Mononuclear cell (primary cell): ENCODE data around the gene UST. TPM values are rescaled to one million over a fixed set of nuclear protein-coding genes. Genes with fewer than 3 reads are reported as not detected.

Experiments used
- H3K27me3 ChIP-seq: 2 replicates; pipeline ENCODE4 v1.6.0; 2011; ENCODE audit warnings: low read length, control low read depth; ENCODE audit not compliant: insufficient read depth
- H3K4me1 ChIP-seq: 2 replicates; pipeline ENCODE4 v1.5.1; 2011; ENCODE audit warnings: mild to moderate bottlenecking, low read length, control low read depth; ENCODE audit not compliant: insufficient read depth
- H3K4me3 ChIP-seq: 2 replicates; pipeline ENCODE4 v1.5.1; 2011; ENCODE audit warnings: mild to moderate bottlenecking, low read length, moderate library complexity
- H3K9me3 ChIP-seq: 2 replicates; pipeline ENCODE4 v1.5.1; 2011; ENCODE audit warnings: low read depth, mild to moderate bottlenecking, control low read depth, low read length
- total RNA-seq: library from RNA; depleted of rRNA; stranded (reverse); fragments of >200 nt; gene quantifications from one replicate; pipeline ENCODE4 v1.2.3, GENCODE V29; 2012

UST gene
- total RNA-seq, 1 donor, result 1.5 TPM

GRCh38 chr6:149065121-149065520 lies 318.3 kb downstream of the UST start:
- no peaks in the 10 kb centered on the region for H3K9me3 ChIP-seq
- no peaks in the 10 kb centered on the region for H3K27me3 ChIP-seq
- peaks cover 45% of the 10 kb centered on the region for H3K4me1 ChIP-seq
- no peak overlapping the region for H3K4me3 ChIP-seq

DNA sequence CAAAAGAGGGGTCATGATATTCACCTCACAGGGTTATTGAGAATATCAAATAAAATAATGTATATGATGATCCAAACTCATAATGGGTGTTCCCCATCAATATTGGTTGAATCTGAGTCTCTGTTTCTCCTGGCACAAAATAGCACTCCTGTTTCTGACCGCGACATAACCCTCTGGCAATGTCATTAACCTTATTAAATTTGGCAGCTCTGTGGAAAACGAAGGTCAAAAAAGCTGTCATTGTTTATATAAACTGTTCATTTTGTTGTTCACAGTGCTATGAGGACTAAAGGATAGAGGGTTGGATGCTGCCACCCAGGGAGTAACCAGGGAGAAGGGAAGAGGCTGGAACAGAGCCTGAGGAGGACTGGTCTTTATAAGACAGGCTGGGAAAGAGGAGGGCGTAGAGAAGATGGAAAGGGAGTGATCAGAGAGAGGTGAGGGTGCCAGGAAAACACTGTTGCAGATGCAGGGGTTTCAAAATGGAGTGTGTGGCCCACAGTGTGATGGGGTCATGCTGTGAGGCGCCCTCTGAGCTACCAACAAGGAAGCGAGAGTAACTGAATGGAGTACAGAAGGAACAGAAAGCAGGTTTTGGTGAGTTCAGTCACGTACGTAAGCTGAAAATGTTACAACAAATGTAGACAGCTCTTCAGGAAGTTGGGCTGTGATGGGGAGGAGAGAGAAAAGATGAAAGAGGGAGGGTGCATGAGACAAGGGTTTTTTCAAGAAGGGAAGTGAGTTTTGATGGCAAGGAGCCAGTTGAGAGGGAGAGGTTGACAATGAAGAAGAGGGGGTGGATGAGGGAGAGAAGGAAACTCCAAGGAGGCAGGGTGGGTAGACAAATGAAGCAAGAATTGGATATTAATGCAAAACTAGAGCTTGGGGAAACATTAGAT lies 319.1 kb downstream of the UST start:
- Histone ChIP-seq H3K27me3 (no peaks in the 10 kb centered on the region), H3K4me3 (no peak overlapping the region), H3K9me3 (no peaks in the 10 kb centered on the region), H3K4me1 (peaks cover 37% of the 10 kb centered on the region)

- H3K9me3 ChIP-seq, result no peaks in the 10 kb centered on the region
- no peak overlapping the region for H3K4me3 ChIP-seq
- no peaks in the 10 kb centered on the region for H3K27me3 ChIP-seq
- peaks cover 8% of the 10 kb centered on the region for H3K4me1 ChIP-seq
These were observed 325.2 kb downstream of the UST start for GRCh38 chr6:149071997-149072396.

DNA sequence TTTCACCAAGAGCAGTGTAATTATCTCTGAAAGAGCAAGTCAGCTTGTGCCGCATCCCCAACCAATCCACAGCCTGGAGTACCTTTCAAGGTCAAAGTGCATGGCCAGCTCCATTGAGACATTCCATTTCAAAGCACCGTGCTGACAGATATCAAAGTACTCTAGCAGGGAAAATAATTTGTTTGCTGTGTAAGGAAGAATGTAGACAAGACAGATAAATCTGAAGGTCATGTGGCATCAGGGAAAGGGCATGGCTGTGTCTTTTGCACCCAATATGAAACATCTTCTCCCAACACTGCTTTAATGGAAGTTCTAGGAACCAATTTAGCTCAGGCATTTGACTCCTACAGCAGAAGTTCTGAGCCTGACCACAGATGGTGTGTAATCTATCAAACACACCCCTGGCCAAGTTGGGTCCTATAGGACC lies 328.0 kb downstream of the UST start:
- Histone ChIP-seq H3K27me3 (no peaks in the 10 kb centered on the region), H3K4me3 (no peak overlapping the region), H3K4me1 (peaks cover 9% of the 10 kb centered on the region), H3K9me3 (no peaks in the 10 kb centered on the region)

DNA sequence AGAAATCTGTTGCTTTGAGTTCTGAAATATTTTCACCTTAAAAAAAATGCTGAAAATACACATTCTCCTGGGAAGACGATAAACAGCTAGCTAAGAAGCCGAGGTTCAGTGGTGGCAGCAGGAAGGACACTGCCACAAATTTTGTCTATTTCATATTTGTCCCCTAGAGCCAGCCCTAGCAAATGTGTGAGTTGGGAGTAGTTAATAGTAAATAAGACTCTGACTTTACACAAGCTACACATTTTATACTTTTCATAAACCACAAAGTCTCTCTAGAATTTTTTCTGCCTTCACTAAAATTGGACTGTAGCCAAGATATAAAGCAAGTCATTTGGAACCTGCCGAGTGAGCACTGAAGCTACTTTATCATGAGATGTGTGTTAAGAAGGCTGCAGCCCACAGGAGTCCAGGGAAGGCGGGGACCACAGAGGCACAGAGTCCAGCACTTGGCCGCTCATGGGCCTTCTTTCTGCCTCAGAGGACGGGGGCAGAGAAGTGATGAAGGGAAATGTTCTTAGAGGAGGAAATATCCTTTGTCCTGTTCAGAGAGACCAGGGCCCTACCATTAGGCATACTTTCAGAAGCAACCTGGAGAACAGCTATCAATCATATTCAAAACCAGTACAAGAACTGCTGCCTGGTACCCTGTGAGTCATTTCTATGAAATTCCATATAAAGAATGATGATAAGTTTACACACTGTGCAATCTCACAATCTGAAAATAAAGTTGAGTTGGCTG lies 329.0 kb downstream of the UST start:
- Histone ChIP-seq H3K4me1 (peaks cover 12% of the 10 kb centered on the region), H3K9me3 (no peaks in the 10 kb centered on the region), H3K27me3 (no peaks in the 10 kb centered on the region), H3K4me3 (no peak overlapping the region)

DNA sequence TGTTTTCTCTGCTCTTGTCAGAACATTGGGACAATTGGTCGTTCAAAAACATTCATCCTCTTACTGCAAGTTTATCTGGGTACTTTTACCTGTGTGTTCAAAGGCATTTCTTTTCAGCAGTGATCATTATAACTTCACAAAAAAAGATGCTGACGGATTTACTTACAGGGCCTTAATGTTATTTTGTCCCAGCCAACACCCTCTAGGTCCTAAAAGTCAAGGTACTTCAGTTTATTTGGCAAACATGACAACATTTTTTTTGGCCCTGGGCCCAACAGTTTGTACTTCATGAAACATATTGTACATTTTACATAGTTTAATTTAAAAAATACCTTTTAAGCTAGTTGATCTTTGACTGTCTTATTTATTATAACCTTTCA lies 329.5 kb downstream of the UST start:
- Histone ChIP-seq H3K4me3 (no peak overlapping the region), H3K4me1 (peaks cover 12% of the 10 kb centered on the region), H3K27me3 (no peaks in the 10 kb centered on the region), H3K9me3 (no peaks in the 10 kb centered on the region)

GRCh38 chr6:149077208-149077607 lies 330.4 kb downstream of the UST start:
- H3K27me3 ChIP-seq, result no peaks in the 10 kb centered on the region
- H3K9me3 ChIP-seq, result no peaks in the 10 kb centered on the region
- H3K4me3 ChIP-seq, result no peak overlapping the region
- H3K4me1 ChIP-seq, result peaks cover 12% of the 10 kb centered on the region

GRCh38 chr6:149078211-149078782 lies 331.5 kb downstream of the UST start:
- no peaks in the 10 kb centered on the region for H3K27me3 ChIP-seq
- no peaks in the 10 kb centered on the region for H3K9me3 ChIP-seq
- peaks cover 17% of the 10 kb centered on the region for H3K4me1 ChIP-seq
- H3K4me3 ChIP-seq, result no peak overlapping the region

DNA sequence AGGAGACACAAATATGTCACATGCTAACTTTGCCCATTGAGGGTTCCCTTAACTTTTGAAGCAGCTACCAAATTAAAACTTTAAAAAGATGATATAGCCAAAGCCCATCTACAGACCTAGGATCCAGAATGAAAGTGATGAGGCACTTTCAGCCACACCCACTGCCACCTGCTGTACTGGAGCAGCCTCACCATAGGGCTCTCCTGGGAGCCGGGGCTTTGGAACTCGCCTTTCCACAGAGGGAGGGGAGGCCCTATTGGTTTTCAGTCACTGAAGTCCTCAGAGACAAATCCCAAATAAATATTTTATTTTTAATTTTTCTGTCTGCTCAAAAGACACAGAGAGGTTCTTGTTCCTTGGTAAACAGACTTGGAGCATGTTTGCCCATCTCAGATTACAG lies 332.6 kb downstream of the UST start:
- Histone ChIP-seq H3K4me1 (peaks cover 17% of the 10 kb centered on the region), H3K4me3 (no peak overlapping the region), H3K27me3 (no peaks in the 10 kb centered on the region), H3K9me3 (no peaks in the 10 kb centered on the region)

DNA sequence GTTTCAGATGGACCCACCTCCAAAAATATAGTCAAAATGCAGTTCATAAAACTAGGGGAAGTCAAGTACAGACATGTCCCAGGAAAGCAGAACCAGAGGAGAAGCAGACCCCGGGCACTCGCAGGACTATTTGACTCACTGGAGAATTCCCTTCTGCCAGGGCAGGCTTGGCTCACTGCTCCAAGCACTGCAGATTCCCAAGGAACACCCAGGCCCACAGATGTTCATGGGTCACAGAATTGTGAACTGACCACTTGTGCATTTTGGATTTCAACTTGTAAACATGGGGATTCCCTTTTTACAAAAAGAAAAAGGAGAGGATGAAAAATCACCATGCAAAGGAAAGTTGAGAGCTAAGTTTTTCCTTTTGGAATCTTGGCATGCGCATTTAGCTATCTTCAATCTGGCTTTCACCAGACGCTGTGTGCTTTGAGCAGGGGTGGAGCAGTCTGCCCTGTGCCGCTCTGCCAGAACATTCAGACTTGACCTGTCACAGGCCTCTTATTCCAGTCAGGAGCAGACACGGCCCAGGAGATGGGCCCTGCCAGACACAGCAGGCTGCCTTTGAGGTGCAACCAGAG lies 333.2 kb downstream of the UST start:
- peaks cover 17% of the 10 kb centered on the region for H3K4me1 ChIP-seq
- H3K27me3 ChIP-seq, result no peaks in the 10 kb centered on the region
- no peaks in the 10 kb centered on the region for H3K9me3 ChIP-seq
- H3K4me3 ChIP-seq, result no peak overlapping the region

GRCh38 chr6:149080511-149080910 lies 333.7 kb downstream of the UST start:
- H3K4me3 ChIP-seq, result no peak overlapping the region
- H3K27me3 ChIP-seq, result no peaks in the 10 kb centered on the region
- peaks cover 17% of the 10 kb centered on the region for H3K4me1 ChIP-seq
- H3K9me3 ChIP-seq, result no peaks in the 10 kb centered on the region

GRCh38 chr6:149081281-149081680 lies 334.5 kb downstream of the UST start:
- Histone ChIP-seq H3K9me3 (no peaks in the 10 kb centered on the region), H3K27me3 (no peaks in the 10 kb centered on the region), H3K4me3 (no peak overlapping the region), H3K4me1 (peaks cover 15% of the 10 kb centered on the region)

DNA sequence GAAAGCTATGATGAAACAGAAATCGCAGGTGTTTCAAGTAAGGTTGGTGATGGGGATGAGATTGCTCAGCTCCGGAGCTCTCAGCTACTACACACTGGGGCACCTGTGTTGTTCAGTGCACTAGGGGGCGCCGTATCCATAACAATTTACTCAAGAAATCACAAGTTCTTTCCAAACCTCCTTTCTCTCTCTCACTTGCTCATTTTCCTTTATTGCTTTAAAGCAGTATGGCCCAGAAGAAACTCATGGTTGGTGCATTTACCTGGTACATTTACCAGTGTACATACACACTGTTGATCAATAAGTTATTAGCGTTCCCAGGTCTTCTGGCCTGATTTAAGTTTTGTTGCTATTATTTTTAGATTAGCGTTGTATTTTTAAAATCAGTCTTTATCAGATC lies 335.5 kb downstream of the UST start:
- Histone ChIP-seq H3K4me1 (peaks cover 15% of the 10 kb centered on the region), H3K27me3 (no peaks in the 10 kb centered on the region), H3K9me3 (no peaks in the 10 kb centered on the region), H3K4me3 (no peak overlapping the region)

GRCh38 chr6:149084026-149084425 lies 337.2 kb downstream of the UST start:
- Histone ChIP-seq H3K27me3 (no peaks in the 10 kb centered on the region), H3K4me1 (peaks cover 15% of the 10 kb centered on the region), H3K4me3 (no peak overlapping the region), H3K9me3 (no peaks in the 10 kb centered on the region)
